Activated naive CD4-positive, alpha-beta T cell treated with Interleukin-2 at 50 U/mL for 16 hours (primary cell): ENCODE measurements around the gene GTF2F1.
"Not testable (repeated sequence)": the region's sequence is repeated elsewhere in the genome, so short reads cannot be mapped to it uniquely, and the experiment has no call there.

Source experiments
- DNase-seq: peaks from one replicate; pipeline ENCODE4 v3.0.0-alpha.2; 2020

Gene GTF2F1

DNA sequence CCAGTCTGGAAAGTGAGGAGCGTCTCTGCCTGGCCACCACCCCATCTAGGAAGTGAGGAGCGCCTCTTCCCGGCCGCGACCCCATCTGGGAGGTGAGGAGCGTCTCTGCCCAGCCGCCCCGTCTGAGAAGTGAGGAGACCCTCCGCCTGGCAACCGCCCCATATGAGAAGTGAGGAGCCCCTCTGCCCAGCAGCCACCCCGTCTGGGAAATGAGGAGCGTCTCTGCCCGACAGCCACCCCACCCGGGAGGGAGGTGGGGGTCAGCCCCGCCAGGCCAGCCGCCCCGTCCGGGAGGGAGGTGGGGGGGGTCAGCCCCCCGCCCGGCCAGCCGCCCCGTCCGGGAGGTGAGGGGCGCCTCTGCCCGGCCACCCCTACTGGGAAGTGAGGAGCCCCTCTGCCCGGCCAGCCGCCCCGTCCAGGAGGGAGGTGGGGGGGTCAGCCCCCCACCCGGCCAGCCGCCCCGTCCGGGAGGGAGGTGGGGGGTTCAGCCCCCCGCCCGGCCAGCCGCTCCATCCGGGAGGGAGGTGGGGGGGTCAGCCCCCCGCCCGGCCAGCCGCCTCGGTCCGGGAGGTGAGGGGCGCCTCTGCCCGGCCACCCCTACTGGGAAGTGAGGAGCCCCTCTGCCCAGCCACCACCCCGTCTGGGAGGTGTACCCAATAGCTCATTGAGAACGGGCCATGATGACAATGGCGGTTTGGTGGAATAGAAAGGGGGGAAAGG, 37.5 kb downstream of the GTF2F1 start:
- DNase-seq = not testable (repeated sequence)

DNA sequence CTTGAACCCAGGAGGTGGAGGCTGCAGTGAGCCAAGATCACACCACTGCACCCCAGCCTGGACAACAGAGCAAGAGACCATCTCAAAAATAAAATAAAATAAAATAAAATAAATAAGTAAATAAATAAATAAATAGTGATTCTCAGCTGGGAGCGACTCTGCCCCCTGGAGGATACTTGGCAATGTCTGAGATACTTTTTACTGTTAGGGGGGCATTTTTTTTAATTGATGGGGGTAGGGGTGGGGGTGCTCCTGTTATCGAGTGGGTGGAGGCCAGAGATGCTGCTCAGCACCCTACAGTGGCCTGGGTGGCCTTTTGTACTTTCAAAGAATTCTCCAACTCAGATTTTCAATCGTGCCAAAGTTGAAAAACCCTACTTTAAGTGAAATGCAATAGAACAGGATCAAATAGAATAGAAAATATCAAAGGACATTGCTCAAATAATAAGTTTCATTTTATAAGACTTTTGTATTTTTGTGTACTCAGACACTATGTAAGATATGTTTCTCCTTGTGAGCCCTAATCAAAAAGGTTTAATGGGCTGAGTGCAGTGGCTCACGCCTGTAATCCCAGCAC, 38.8 kb downstream of the GTF2F1 start:
- no peak for DNase-seq

GRCh38 chr19:6352381-6353165, 40.4 kb downstream of the GTF2F1 start:
- DNase-seq = no peak

DNA sequence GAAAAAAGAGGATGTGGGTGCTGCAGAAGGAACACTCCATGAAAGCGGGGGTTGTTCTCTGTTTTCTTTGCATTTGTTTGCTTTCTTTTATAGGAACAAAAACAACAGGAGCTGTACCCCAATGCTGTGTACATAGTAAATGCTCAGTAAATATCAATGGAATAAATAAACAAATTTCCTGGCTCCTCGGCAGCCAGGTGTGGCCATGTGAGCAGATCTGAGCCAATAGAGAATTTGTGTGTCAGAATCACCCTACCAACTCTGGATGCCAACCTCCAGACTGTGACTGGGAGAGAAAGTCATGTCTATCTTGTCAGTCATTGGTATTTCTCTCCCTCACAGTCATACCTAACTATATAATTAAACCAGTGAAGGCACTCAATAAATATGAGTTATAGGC, 42.3 kb downstream of the GTF2F1 start:
- no peak for DNase-seq

DNA sequence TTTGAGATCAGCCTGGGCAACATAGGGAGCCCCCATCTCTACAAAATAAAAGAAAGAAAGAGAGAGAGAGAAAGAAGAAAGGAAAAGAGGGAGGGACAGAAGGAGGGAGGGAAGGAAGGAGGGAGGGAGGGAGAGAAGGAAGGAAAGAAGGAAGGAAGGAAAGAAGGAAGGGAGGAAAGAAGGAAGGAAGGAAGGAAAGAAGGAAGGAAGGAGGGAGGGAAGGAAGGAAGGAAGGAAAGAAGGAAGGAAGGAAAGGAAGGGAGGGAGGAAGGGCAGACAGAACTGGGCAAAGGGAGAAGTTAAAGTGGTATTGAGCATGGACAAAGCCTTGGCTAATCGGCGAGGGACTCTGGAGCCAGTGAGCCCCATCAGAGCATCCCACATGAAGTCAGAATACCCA, 43.7 kb downstream of the GTF2F1 start:
- DNase-seq = not testable (repeated sequence)

DNA sequence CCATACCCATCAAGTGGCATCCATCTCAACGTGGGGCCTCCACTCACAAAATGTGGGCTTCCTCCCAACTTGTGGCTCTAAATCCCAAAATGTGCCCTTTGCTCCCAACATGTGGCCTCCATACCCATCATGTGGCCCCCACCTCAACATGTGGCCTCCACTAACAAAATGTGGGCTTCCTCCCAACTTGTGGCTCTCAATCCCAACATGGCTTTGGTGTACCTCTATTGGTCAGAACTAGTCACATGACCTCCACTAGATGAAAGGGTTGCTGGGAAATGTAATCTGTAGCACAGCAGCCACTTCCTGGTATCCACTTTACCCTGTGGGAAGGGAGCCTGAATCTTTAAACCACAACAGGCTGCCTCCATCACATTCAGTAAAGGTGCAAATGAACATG, 49.5 kb downstream of the GTF2F1 start:
- DNase-seq = no peak

GRCh38 chr19:6340493-6341201, 52.3 kb downstream of the GTF2F1 start:
- no peak for DNase-seq

DNA sequence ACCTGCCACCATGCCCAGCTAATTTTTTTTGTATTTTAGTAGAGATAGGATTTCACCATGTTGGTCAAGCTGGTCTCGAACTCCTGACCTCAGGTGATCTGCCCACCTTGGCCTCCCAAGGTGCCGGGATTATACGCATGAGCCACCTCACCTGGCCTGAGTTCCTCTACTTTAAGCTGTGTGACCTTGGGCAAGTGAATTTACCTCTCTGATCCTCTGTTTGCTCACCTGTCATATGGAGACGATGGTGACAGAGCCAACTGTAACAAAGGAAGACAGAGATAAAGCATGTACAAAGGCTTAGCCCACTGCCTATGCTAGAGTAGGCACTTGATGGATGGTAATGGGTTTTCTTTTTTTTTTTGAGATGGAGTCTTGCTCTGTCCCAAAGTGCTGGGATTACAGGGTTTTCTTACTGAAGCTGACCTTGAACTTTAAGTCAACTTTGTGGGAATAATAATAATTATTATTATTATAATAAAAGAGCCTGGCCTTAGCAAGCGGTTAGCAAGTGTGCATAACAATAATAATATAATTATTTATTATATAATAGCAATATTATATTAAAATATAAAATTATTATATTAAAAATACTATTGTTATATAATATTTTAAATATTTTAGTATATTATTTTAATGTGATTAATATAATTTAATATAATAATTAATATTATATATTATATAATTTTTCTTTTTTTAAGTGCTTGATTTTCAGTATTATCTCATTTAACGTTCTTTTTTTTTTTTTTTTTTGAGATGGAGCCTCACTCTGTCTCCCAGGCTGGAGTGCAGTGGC, 58.3 kb downstream of the GTF2F1 start:
- DNase-seq = no peak

- no peak for DNase-seq
Measured at GRCh38 chr19:6333439-6333838, 59.5 kb downstream of the GTF2F1 start, which contains the start of gene ACER1. Gene ACER1 (minus strand): TSS chr19:6333612. CDS start chr19:6333551, 61 bp downstream.
